Heart left ventricle (tissue), 13 donors: ENCODE results near the gene LRATD1.

Experiments used
- POLR2A ChIP-seq, 2 donors: fragments of 450-650 bp; IDR thresholded peaks; one replicate each; pipeline ENCODE4 v1.6.1; 2017; ENCODE audit warnings: antibody characterized with exemption in 2 of 2, mild to moderate bottlenecking in 2 of 2, moderate library complexity in 2 of 2
- TF ChIP-seq, protein P1 (sequence below), 12 donors: fragments of 200-600 bp; sonication (generic) in 4 of 12; IDR thresholded peaks; one replicate each; pipeline versions ENCODE4 v1.5.0 to v1.8.0; 2018 to 2022; ENCODE audit warnings: antibody characterized with exemption in 12 of 12, mild to moderate bottlenecking in 5 of 12
- donor health status: ischemic (EF 13 %, LVEDD 7.1; RV severe dilation, severe dysfunction).
- donor health status: DM: no; HTN: yes; CAD: no.
- donor health status: DM: no; HTN: no; CAD: no.
- donor health status: ischemic (EF 25% LVEDD 6.9; RV normal size, moderate dysfunction).
- donor health status: ischemic (EF 25% LVEDD 5.7; RV mildly dilated, moderate dysfunction).
- donor health status: ischemic (EF 35%, LVEDD 5.7; RV mildly dilated, moderate dysfunction).
- donor health status: nonischemic (EF 11% LVEDD 7.7; RV severe dilation, severe dysfunction).
- donor health status: DM: yes; HTN: yes; CAD: no.
- donor health status: PGD.
- donor health status: ischemic (EF 29% LVEDD 5.4; RV normal size, mild dysfunction).
- donor health status: nonischemic (EF 23%, LVEDD 6.1; RV moderate dilation, normal function).

DNA sequence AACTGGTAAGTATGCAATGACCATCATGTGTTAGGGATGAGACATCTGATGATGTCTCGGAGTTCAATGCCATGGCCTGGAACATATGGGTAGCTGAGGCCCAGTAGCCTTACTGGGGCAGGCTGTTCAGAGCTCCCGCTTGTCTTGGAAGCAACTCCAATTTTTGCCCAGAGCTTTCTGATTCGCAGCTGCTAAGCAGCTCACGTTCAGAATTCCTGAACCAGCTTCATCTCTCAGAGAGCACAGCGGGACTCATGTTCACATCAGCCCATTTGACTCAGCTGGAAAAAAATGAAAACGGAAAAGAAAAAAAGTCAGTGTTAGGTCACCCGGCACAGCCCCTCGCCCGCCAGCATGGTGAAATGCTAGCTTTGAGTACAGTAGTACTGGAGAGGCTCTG lies 16.8 kb upstream of the LRATD1 start:
- TF ChIP-seq, protein P1, sequence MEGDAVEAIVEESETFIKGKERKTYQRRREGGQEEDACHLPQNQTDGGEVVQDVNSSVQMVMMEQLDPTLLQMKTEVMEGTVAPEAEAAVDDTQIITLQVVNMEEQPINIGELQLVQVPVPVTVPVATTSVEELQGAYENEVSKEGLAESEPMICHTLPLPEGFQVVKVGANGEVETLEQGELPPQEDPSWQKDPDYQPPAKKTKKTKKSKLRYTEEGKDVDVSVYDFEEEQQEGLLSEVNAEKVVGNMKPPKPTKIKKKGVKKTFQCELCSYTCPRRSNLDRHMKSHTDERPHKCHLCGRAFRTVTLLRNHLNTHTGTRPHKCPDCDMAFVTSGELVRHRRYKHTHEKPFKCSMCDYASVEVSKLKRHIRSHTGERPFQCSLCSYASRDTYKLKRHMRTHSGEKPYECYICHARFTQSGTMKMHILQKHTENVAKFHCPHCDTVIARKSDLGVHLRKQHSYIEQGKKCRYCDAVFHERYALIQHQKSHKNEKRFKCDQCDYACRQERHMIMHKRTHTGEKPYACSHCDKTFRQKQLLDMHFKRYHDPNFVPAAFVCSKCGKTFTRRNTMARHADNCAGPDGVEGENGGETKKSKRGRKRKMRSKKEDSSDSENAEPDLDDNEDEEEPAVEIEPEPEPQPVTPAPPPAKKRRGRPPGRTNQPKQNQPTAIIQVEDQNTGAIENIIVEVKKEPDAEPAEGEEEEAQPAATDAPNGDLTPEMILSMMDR (IDR thresholded peaks at IDR 0.05) = no peak
- TF ChIP-seq POLR2A (IDR thresholded peaks at IDR 0.05) = no peak
